ENCODE results near the gene LETM1.

LETM1 gene

DNA sequence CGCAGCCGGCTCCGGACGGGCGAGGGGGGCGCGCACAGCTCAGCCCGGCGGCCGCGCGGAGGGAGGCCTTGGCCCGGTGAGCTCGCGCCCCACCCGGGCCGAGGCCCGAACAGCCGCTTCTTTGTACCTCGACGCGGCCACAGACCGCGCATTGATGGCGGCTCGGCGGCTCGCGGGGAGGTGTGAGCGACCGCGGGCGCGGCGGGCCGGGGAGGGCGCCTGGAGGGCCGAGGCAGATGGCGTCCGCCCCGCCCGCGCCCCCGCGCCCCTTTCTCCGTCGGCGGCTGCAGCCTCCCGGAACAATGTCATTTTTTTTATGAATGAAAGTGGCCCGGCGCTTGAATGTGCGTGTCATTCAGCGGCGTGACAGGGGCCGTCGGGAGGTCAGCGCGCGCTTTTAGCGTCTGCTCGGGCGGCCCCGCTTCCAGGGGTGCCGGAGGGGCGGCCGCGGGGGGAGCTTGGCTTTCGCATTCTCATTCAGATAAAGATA, 61.1 kb downstream of the LETM1 start:
- no peak for DNase-seq (ENCODE audit: low spot score)

DNA sequence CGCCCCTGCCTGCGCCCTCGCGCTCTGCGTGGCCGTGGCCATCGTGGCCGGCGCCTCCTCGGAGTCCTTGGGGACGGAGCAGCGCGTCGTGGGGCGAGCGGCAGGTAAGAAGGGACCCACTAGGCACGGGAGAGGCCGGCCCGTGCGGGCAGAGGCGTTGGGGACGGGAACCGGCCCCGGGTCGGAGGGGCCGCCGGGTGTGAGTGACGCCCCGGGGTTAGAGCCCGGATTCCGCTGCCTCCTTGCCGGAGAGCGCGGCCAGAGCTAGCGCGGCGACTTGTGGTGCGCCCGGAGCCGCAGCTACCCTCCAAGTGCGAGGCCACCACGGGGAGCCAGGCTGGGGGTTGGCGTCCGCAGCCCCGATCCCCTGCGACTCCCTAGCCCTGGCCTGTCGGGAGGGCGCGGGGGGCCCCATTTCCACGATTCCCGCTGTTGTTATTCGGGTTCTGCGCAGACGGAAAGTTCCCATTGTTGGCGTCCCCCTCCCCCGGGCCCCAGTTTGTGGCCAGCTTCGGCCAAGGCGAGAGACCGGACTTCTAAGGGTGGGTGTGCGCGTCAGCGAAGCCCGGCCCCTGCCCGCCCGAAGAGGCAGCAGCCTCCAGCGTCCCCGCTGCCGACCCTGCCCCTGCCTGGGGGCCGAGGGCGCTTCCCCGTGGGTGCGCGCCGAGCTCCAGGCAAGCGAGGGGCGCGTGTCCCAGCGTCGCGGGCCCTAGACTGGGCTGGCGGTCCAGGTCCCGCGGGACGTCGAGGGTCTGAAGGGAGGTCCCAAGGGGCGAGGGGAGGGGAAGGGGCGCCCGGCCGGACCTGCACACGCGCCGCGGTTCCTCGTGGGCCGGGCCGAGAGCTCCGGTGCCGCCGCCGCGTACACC, 61.8 kb downstream of the LETM1 start:
- DNase-seq (ENCODE audit: low spot score) = no peak

DNA sequence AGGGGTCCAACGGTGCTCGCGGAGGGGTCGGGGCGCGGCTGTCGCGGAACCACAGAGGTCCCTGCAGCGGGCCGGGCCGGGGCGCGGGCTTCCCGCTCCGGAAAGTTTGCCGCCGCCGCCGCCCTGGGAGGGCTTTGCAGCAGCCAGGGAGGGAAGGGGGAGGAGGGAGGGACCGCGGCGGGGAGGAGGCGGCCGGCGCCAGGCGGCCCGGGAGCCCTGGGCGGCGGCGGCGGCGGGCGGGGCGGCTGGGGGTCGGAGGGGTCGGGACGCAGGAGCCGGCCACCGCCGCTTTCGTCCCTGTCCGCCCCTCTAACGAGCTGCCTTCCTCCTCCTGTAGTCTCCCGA, 62.5 kb downstream of the LETM1 start:
- no peak for DNase-seq (ENCODE audit: low spot score)

DNA sequence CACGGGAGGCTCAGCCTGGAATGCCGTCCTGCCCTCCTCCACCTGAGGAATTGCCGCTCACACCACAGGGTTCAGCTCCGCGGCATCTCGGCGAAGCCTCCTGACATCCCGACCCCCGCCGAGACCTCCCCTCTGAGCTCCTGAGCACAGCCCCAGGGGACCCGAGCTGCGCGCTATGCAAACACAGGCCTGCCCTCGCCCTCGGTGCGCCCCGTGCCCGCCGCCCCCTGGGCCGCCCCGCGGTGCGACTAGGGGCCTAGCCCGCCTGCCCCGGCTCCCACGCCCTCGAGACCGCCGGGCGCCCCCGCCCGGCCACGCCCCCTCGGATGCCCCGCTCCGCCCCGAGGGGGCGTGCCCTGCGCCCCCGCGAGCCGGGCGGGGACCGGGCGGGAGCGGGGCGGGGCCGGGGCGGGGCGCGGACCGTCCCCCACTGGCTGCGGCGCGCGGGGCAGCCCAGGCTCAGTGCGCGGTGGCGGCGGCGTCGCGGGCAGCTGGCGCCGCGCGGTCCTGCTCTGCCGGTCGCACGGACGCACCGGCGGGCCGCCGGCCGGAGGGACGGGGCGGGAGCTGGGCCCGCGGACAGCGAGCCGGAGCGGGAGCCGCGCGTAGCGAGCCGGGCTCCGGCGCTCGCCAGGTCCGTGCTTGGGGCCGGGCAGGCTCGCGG, 63.0 kb downstream of the LETM1 start, which contains the start of gene FGFR3:
TSS of gene FGFR3 (plus strand) at position 462 of the 664 bp plus-strand sequence. CDS start 642 bp downstream, outside the sequence.
- DNase-seq (ENCODE audit: low spot score) = no peak

DNA sequence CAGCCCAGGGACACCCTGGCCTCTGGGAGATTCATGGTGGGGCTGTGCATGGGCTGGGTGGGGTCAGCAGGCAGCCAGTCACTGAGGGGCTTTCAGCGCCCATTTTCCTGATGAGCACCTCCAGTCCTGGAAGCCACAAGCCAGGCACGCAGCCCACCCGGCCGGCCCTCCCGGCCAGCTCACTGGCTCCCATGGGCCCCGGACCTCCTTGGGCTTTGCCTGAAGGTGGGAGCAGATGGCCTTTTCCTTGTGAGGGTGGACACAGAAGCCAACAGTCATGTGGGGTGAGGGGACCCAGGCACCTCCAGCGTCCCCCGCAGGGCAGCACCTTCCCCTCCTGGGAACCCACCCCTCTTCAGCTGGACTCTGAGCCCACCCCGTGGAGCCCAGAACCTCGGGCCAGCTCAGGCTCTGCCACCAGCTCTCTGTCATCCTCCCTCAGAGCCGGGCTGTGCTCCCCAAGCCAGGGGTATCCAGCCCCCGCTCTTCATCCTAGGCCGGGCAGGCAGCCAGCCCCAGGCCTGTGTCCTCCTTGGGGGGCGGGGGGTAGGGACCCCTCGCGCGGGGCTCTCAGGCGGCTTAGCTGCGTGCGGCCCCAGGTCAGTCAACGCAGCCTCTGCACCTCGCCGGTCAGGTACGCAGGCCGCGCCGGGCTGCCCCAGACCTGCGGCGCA, 63.7 kb downstream of the LETM1 start:
- no peak for DNase-seq (ENCODE audit: low spot score)

DNA sequence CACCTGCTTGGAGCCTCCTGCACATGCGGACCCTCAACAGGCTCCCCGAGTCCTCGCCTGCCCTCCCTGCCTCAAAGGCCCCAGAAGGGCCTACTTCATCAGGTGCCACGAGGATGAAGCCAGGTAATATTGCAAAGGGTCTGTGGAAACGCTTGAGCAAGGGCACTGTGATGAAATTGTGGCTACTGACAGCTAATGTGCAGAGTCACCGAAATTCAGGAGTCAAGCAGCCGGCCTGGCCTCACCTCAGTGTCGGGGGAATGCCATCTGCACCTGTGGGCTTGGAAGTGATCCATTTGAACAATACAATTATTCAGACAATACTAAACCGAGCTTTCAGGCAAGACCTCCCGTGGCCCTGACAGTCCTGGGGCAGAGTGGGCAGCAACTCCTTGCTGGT, 66.0 kb downstream of the LETM1 start:
- peak; percentile 40 for DNase-seq (ENCODE audit: low spot score)

DNA sequence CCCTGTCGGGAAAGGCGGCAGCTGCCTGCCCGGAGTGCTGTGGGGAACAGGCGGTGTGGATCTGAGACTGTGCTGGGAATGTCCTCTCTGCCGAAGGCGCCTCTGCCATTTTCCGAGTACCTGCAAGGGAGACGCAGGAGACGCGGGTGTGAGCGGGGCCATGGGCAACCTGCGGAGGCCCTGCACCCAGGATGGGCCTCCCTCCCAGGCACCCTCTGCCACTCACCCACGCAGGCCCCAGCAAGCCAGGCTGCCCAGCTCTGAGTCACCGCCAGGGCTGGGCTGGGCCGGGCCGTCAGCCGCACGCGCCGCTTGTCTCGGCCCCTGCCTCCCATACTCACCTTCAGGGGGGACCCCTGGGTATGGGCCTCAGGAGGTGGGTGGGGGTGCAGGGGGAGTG, 66.4 kb downstream of the LETM1 start:
- no peak for DNase-seq (ENCODE audit: low spot score)

DNA sequence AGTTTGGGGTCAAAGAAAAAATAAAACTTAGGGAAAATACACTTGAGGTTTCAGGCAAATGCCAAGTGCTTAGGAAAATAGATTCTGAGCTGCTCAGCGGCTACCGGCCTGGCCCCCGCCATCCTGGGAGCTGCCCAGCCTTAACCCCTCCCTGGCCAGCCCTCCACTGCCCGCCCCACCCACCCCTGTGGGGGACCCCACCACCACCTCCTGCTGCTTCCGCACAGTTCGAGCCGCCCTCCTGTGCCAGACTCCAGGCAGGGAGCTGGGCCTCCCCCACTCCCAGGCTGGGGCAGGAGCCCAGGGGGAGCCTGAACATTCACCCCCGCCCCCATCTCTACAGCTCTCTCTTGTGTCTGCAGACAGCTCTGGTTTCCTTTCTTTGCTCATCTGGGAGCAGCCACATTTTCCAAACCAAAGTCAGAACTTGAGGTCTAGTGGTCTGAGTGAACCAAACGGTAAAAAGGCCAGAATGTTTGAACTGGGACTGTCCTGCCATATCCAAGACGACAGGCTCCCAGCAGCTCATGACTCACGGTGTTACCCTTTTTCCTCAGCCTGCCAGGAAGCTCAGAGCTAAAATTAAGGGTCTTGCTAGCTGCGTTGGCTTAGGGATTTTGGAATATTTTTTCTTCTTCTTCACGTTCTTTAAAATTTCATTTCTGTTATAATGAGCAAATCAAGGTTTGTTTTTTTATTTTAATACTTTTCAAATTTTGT, 67.5 kb downstream of the LETM1 start:
- no peak for DNase-seq (ENCODE audit: low spot score)

DNA sequence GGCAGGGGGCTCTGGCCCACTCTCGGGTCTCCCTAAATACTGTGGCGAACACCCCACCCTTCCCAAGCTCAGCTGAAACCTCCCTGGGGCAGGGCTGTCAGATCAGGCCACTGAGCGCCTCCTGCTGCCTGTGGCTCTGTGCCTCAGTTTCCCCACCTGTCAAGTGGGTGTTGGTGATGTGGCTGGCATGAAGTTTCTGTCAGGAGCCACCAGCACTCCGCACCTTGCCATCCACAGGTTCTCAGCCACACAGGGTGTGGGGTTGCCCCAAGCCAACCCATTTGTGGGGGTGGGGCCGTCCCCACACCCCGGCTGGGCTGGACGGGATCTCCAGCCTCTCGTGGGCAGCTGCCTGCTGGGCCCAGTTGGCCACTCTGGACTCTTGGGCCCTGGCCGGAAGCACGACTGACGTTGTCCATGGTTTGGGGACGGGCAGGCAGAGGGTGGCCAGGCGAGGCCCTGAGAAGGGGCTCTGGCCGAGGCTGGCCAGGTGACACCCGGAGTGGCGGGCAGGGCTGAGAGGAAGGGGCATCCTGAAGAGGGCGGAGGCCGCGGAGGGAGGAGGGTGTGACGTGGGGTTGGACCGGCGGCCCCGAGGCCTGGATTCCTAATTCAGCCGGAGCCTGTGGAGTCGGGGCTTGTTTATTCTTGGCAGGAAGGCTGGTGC, 68.4 kb downstream of the LETM1 start:
- no peak for DNase-seq (ENCODE audit: low spot score)

DNA sequence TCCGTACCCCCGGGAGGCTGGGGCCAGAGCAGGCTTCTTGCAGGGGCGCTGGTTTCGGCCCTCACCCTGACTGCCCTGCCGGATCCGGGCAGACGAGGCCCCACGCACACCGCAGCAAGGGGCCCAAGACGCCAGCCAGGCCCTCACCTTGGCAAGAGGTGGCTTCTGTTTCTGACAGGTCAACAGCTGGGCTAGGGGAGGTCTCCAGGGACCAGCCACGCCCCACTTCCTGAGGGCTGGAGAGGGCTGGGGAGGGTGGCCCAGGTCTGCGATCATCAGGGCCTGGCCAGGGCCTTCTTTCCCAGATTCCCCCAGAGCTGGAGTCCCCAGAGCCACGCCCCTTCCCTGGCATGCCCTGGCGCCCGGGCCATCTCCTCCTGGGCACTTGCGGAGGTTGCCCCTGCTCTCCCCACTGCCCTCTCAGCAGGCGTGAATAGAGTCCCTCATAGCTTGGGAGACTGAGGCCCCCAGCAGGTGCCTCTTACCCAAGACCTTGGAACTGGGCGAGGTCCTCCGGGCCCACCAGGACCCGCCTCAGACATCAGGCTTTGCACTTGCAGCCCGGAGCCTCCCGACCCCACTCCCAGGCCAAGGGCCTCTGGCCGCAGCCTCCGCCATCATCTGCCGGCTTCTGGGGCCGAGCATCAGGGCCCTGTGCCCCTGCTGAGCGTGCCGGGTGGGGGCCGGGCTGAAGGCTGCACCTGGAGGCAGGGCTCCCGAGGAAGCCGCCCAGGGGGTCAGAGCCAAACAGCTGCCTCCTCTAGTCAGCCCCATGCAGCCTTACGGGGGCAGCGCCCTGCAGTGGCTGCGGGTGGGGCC, 69.2 kb downstream of the LETM1 start:
- no peak for DNase-seq (ENCODE audit: low spot score)

DNA sequence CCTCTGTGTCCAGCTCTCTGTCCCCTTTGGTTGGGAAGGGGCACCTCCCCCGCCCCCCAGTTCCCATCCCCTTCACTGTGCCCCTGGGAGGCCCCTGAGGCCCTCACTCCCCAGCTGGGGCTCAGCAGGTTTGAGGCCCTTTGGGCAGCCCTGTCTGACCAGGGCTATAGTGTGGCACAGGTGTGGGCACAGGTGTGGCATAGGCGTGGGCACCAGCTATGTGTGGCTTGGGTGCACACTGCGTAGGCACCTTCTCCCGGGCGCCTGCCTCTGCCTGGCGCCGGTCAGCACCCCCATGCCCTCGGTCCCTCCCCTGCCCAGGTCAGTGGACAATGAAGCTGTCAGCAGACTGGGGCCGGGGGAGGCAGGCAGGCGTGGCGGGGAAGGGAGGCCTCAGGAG, 70.4 kb downstream of the LETM1 start:
- no peak for DNase-seq (ENCODE audit: low spot score)

DNA sequence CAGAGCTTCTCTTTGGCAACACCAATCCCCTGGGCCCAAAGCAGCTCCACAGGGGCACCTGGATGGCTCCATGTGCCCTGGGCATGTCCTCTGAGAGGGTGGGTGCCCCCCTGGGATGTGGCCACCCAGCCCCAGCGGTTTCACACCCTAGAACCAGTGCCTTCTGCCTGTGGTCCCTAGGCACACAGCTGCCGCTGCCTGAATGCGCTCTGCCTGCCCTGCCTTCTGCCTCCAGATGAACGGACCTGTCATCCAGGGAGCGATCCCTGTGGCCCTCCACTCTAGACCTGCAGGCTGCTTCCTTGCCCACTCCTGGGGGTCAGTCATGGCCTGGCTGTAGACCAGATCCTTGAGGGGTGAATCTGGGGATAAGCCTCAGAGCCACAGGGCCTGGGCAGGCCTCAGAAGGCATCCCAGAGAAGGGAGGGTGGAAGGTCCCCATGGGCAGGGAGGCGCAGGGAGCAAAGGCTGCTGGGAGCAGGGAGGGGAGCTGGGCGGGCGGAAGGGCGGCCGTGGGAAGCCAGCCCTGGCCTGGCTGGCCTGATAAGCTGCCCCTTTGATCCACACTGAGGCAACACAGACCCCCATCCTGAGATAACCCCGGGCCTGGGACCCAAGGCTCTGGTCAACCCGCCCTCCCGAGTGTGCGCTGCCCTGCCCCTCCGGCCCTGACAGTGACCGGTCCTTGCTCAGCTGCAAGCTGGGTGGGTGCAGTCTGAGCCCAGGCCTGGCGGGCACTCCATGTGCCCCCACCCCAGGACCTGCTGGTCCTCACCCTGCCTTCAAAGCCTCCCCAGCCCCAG, 71.0 kb downstream of the LETM1 start:
- no peak for DNase-seq (ENCODE audit: low spot score)

DNA sequence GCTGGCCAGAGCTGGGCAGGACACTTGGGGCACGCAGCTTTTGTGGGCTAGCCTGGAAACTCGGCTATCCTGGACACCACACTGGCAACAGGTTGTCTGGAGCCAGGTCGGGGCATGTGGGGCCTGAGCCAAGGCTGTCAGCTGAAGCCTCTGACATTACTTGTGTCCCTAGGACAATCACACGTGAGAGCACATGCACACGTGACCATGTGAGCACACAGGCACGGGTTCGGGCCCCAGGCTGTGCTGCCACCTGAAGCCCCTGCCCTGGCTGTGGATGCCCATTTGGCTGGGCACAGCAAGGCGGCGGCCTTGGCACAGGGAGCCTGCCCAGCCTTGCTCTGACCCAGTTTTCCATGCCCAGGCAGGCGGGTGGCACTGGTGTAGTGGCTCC, 71.6 kb downstream of the LETM1 start:
- DNase-seq (ENCODE audit: low spot score) = peak; percentile 79

DNA sequence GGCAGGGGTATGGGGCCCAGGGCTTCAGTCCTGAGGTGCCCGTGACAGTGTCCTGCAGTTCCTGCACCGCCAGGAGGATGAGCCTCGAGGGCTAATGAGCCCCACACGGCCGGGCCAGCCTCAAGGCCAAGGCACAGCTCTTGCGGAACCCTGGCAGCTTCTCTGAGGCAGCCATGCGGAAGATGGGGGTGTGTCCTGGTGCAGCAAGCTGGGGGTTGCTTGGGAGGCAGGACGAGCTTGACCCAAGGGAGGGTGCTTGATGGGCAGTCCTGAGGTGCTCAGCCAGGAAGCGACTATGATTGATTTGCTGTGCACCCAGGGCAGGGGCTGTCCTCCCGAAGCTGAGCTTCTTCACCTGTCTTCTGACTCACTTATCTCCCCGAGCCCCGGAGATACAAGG, 72.0 kb downstream of the LETM1 start:
- DNase-seq (ENCODE audit: low spot score) = no peak

DNA sequence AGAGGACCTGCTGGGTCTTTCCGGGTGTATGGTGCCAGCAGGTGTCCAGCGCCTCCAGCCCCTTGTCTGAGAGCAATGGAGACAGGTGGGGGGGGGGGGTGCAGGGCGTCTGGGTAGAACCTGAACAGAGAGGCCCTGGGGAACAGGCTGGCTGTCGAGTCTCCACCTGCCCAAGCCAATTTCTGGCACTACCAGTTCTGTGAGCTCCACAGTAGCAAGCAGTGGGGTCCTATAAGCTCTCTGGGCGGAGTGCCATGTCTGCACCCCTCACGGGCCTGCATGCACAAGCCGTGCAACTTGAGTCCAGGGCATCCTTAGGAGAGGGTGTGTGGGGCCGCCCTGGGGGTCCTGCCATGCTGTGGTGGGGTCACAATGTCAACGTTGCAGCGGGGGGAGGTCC, 72.9 kb downstream of the LETM1 start:
- no peak for DNase-seq (ENCODE audit: low spot score)

DNA sequence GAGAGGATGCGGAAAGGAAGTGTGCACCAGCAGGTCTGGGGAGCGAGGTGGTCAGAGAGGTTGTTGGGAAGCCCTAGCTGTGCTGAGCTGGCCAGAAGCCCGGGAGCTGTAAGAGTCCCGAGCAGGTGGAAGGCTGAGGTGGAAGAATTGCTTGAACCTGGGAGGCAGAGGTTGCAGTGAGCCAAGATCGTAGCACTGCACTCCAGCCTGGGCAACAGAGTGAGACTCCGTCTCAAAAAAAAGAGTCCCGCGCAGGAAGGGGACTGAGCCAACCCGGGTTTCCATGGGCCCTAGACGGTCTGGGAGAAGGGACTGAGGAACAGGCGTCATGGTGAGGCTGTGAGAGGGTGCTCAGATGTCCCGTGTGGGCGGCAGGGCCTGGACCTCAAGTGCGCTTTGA, 75.5 kb downstream of the LETM1 start:
- DNase-seq (ENCODE audit: low spot score) = no peak

DNA sequence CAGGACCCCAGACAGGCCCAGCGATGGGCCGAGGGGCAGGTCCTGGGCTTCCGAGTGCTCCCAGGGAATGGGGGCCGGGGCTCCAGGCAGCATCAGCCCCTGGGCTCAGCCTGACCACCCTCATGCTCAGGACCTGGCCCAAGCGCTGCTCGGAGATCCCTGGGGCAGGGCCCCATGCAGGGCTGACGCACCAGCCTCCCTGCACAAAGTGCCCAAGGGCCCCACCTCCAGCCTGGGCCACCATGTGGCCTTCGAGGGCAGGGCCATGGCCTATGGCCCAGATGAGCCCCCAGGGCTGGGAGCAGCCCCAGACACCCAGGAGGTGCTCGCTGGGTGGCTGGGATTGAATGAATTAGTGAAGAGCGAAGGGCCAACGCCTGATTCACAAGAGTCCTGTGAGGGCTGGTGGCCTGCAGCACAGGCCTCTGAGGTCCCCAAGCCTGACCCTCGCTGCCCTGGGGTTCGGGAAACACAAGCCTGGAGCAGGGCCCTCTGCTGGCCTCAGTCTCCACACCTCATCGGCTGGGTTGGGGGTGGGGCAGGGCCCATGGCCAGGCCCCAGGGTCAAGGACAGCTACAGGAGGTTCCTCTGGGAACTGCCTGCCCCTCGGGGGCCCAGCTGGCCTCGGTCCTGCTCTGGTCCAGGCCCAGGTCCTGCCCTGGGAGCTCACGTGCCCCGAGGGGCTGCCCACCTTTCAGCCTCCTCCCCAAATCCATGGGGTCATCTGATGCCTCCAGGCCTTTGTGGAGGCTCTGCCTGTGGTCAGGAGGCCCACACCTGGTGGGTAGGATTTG, 76.2 kb downstream of the LETM1 start:
- DNase-seq (ENCODE audit: low spot score) = no peak

DNA sequence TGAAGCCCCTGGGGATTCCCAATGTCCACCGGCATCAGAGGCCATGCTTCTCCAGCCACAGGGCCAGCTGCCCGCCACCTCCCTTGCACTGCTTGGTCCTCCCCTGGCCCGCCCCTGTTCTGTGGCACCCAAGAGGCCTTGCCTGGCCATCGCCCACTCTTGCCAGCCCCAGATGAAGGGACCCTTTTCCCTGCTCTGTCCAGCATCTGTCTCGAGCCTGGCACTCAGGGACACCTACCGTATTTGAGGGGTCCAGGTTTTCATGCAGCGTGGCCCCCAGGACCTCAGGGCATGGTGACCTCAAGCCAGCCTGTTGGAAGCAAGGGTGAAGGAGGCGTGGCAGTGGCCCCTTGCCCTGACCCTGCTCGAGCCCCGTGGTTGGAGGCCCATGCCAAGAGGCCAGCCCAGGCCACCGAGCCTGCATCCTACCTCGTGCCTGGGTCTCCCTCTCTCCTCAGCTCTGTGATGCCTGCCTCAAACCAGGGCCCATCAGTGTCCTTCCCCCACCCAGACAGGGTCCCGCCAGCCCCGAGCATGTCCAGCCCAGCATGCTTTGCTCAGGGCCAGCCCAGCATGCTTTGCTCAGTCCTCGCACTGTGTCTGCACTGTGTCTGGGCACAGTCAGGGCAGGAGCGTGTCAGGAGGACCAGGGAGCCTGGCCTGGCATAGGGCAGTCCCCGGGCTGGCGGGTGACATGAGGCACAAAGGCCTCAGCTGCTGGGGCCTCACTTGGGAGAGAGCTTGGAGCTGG, 77.1 kb downstream of the LETM1 start:
- no peak for DNase-seq (ENCODE audit: low spot score)

Data from cerebellar cortex (tissue), 1 donor.